ENCODE measurements around the gene RARRES1. TPM values are rescaled to one million over a fixed set of nuclear protein-coding genes. Genes with fewer than 3 reads are reported as not detected.
A peak's percentile ranks its signal among the peaks of the same experiment; 100 is the strongest.

Gene RARRES1
- total RNA-seq, 3 donors from 2014 or later, result 42.7 to 72.0 (median 43.8) TPM

DNA sequence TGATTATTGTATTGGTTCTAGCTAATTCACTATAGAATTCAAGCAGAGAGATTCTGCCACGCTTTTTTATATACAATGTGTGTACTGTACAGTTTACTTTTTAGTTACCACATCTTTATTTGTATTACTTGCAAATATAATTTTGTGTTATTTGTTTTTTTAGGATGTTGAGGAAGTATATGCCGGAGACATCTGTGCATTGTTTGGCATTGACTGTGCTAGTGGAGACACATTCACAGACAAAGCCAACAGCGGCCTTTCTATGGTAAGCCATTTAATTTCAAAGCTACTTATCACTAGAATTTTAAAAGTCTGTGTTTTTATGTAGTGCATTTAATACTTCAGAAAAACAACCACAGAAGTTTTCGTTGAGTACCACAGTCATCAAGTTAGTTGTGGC, 71.5 kb downstream of the RARRES1 start:
- intact Hi-C loops (cut with DNase I, micrococcal nuclease), result loop anchor here in 1 of 2 donors (10.0 kb wide), 1 partner anchor 134 kb away; no protein-coding TSS in a partner anchor
- DNase-seq, result no peak
- no peaks in the 10 kb centered on the region for H3K9me3 ChIP-seq
- no peaks in the 10 kb centered on the region for H3K4me1 ChIP-seq (ENCODE audit: low read depth)
- TF ChIP-seq, protein P1, sequence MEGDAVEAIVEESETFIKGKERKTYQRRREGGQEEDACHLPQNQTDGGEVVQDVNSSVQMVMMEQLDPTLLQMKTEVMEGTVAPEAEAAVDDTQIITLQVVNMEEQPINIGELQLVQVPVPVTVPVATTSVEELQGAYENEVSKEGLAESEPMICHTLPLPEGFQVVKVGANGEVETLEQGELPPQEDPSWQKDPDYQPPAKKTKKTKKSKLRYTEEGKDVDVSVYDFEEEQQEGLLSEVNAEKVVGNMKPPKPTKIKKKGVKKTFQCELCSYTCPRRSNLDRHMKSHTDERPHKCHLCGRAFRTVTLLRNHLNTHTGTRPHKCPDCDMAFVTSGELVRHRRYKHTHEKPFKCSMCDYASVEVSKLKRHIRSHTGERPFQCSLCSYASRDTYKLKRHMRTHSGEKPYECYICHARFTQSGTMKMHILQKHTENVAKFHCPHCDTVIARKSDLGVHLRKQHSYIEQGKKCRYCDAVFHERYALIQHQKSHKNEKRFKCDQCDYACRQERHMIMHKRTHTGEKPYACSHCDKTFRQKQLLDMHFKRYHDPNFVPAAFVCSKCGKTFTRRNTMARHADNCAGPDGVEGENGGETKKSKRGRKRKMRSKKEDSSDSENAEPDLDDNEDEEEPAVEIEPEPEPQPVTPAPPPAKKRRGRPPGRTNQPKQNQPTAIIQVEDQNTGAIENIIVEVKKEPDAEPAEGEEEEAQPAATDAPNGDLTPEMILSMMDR (IDR thresholded peaks at IDR 0.05), result no peak
- H3K36me3 ChIP-seq (ENCODE audit: low read depth), result no peaks in the 10 kb centered on the region
- ATAC-seq, result no peak
- H3K4me3 ChIP-seq, result no peak overlapping the region

DNA sequence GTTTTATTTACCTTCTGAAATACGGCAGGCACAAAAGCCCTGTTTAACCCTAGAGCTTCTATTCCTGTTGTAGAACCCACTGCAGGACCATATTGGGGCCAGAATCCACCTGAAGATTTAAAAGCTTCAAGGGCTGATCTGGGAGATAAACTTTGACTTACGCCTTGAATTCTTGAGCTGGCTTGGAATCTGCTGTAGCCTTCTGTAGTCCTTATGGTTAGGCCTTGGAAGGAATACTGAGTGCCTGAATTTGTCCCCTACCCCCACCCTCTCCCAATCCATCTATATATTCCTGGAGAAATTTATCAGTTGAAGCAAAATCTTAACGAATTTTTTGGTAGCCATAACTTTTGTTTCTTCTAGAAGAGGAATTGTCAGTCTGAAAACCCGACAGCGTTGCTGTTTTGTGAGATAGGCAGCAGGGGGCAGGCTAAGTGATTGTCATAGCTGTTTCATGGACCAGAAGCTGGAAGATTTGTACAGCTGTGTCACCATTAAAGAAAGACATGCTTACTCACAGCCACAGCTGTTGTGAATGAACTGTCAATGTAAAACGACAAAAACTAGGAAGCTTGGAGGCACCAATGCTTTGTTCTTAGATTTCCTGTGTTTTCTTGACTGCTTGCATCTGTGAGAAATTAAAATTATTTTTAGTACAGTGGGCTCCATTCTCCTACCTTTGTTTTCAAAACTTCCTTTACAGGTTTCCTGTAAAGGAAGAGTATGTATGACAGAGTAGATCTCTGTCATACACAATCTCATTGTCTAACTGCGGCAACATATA, 72.6 kb downstream of the RARRES1 start:
- TF ChIP-seq, protein P1 (IDR thresholded peaks at IDR 0.05), result peak; percentile 51
- Histone ChIP-seq H3K4me1 (ENCODE audit: low read depth) (no peaks in the 10 kb centered on the region), H3K4me3 (no peak overlapping the region), H3K36me3 (ENCODE audit: low read depth) (no peaks in the 10 kb centered on the region), H3K9me3 (no peaks in the 10 kb centered on the region)
- intact Hi-C loops (cut with DNase I, micrococcal nuclease), result loop anchor here (5.0 to 10.0 kb wide), 2 partner anchors 133 to 135 kb away; no protein-coding TSS in a partner anchor
- DNase-seq (peak in 2 of 3 donors; percentile 53 to 79), ATAC-seq (peak; percentile 94)

DNA sequence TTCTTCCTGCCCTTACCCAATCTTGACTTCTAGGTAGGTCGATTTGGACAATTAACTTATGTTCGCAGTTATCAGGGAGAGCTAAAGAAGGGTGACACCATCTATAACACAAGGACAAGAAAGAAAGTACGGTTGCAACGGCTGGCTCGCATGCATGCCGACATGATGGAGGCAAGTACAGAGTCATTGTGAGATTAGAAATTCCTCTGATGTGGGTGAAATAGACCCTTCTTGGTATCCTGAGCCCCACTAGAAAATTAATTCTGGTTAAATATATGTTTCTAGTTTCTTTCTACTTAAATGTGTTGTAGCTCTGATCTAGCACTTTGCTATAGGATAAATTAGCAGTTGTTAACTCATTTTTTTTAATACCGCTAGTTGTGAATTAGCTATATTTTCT, 73.4 kb downstream of the RARRES1 start:
- ATAC-seq (no peak), DNase-seq (no peak)
- no peaks in the 10 kb centered on the region for H3K4me1 ChIP-seq (ENCODE audit: low read depth)
- no peaks in the 10 kb centered on the region for H3K36me3 ChIP-seq (ENCODE audit: low read depth)
- no peaks in the 10 kb centered on the region for H3K9me3 ChIP-seq
- TF ChIP-seq, protein P1 (IDR thresholded peaks at IDR 0.05), result no peak
- intact Hi-C loops (cut with DNase I, micrococcal nuclease), result loop anchor here in 1 of 2 donors (5.0 kb wide), 1 partner anchor 133 kb away; no protein-coding TSS in a partner anchor
- H3K4me3 ChIP-seq, result no peak overlapping the region

DNA sequence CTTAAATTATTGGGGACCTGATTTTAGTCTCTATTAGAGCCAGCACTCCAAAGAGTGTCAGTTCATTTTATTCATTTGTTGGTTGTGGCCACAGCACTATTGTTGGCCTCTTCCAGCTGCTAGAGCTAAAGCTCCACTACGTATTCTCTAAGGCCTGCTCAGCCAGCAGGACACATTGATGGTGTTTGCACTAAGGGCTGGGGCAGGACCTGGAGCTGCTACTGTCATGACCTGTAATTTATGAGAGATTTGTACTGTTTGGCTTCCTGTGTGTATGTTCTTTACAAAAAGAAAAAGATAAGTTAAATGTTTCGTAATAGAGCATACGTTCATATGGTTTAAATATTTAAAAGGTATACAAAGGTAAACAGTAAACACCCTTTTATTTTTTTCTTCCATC, 79.8 kb downstream of the RARRES1 start:
- TF ChIP-seq, protein P1 (IDR thresholded peaks at IDR 0.05), result no peak
- Histone ChIP-seq H3K9me3 (no peaks in the 10 kb centered on the region), H3K4me1 (ENCODE audit: low read depth) (no peaks in the 10 kb centered on the region), H3K4me3 (no peak overlapping the region), H3K36me3 (ENCODE audit: low read depth) (no peaks in the 10 kb centered on the region)
- DNase-seq, result no peak
- intact Hi-C loops (cut with DNase I, micrococcal nuclease), result no loop called here
- ATAC-seq, result peak; percentile 86

DNA sequence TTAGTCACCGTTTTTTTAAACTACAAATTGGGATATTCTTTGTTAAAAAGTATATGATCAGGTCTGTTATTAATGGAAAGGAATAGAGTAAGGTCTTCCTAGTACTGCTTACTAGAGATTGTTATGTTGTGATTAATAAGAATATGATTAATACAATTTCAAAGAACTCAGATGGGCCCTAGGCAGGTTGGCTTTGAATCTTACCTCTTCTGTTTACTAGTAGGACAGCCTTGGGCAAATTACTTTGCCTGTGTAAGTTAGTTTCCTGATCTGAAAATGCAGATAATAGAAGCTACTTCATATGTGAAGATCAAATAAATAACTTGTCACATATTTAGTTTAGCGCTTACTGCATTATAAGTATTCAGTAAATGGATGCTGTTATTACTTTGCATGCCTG, 81.1 kb downstream of the RARRES1 start:
- DNase-seq (no peak), ATAC-seq (no peak)
- H3K4me3 ChIP-seq, result no peak overlapping the region
- H3K4me1 ChIP-seq (ENCODE audit: low read depth), result peaks cover 6% of the 10 kb centered on the region
- TF ChIP-seq, protein P1 (IDR thresholded peaks at IDR 0.05), result no peak
- H3K9me3 ChIP-seq, result no peaks in the 10 kb centered on the region
- intact Hi-C loops (cut with DNase I, micrococcal nuclease), result no loop called here
- H3K36me3 ChIP-seq (ENCODE audit: low read depth), result no peaks in the 10 kb centered on the region
